ENCODE measurements around the gene CHN1.
A peak's percentile ranks its signal among the peaks of the same experiment; 100 is the strongest.

The CHN1 gene

DNA sequence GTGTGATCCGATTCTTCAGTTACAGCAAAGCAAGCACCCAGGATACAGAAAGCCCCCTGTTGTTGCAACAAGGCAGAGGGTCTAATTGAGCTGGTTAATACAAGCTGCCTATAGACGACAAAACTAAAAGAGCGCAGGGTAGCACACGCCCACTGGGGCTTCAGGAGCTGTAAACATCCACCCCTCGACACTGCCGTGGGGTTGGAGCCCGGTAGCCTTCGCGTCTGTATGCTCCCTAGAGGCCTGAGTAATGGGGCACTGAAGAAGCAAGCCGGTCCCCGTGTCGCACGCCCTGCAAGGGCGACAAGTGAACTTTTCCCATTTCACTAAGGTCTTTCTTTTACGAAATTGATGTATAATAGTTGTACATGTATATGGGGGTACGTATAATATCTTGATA, 216.2 kb downstream of the CHN1 start:
- TF ChIP-seq, protein P1, sequence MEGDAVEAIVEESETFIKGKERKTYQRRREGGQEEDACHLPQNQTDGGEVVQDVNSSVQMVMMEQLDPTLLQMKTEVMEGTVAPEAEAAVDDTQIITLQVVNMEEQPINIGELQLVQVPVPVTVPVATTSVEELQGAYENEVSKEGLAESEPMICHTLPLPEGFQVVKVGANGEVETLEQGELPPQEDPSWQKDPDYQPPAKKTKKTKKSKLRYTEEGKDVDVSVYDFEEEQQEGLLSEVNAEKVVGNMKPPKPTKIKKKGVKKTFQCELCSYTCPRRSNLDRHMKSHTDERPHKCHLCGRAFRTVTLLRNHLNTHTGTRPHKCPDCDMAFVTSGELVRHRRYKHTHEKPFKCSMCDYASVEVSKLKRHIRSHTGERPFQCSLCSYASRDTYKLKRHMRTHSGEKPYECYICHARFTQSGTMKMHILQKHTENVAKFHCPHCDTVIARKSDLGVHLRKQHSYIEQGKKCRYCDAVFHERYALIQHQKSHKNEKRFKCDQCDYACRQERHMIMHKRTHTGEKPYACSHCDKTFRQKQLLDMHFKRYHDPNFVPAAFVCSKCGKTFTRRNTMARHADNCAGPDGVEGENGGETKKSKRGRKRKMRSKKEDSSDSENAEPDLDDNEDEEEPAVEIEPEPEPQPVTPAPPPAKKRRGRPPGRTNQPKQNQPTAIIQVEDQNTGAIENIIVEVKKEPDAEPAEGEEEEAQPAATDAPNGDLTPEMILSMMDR (IDR thresholded peaks at IDR 0.05; ENCODE audit: low read depth, low read length, missing control alignments), result no peak
- Histone ChIP-seq H3K27ac (no peak overlapping the region), H3K27me3 (replicated peaks) (no peaks in the 10 kb centered on the region), H3K4me3 (ENCODE audit: low read depth, low read length) (no peak overlapping the region), H3K36me3 (replicated peaks) (no peaks in the 10 kb centered on the region)
- no peak for DNase-seq
- in situ Hi-C loops (cut with HindIII; ENCODE audit: low pct_ligation_motif_present, low sequenced_read_pairs), result no loop called here

DNA sequence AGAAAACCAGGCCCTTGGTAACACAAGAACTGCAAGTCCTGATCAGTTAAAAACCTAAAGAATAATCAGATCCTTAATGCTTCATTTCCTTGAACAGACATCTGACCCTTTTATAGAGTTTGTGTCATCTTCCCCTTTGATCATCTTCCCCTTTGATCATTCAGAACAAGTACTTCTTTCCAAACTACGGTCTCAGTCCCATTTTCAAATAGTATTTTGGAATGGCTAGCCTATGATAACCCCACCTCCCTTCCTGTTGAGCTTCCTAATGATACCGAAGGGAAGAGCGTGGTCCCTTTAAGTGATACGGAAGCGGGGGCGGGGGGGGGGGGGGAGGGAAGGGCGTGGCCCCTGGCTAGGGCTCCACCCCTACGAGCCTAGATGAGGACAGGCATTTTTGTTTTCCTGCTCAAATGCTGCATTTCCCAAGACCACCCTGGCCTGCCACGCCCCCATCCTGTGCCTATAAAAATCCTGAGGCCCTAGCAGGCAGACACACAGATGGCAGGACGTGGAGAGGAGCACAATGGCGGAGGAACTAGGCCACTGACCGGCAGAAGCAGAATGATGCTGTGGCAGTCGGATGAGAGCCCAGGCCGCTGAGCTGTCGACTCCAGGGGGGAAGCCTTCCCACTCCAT, 216.8 kb downstream of the CHN1 start:
- in situ Hi-C loops (cut with HindIII; ENCODE audit: low pct_ligation_motif_present, low sequenced_read_pairs), result no loop called here
- H3K27ac ChIP-seq, result peak overlapping the region; percentile 85
- TF ChIP-seq, protein P1 (IDR thresholded peaks at IDR 0.05; ENCODE audit: low read depth, low read length, missing control alignments), result no peak
- H3K4me3 ChIP-seq (ENCODE audit: low read depth, low read length), result no peak overlapping the region
- H3K27me3 ChIP-seq (replicated peaks), result no peaks in the 10 kb centered on the region
- H3K36me3 ChIP-seq (replicated peaks), result no peaks in the 10 kb centered on the region
- DNase-seq, result no peak

DNA sequence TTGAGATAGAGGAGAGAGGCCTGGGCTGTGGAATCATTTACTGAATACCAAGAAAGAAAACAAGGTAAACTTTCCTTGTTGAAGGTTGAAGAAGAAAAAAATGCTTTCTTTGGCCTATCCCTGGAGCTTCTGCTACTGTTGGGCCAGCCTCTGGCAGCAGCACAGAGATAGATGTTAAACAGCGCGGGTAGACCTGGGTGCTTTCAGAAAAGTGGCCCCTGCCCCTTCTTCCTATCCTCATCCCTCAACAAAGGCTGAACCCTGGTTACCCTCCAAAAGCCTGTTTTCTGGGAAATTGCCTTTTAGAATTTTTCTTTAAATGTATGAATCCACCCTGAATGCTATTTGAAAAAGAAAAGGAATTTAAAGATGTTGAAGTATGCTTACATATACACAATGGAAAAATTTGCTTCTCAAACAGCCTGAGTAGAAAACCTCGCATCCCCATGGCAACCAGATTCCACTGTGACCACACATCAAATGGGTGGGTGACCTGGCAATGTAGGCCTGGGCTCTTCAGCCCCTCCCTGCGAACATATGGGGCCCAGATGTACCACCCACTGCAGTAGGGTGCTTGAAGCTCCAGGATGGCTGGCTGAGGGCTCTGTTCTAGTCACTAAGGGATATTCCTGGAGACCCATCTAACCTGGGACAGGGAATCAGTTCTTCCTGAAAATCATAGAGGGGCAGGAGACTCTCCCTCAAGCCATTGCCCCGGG, 217.5 kb downstream of the CHN1 start:
- Histone ChIP-seq H3K36me3 (replicated peaks) (no peaks in the 10 kb centered on the region), H3K4me3 (ENCODE audit: low read depth, low read length) (no peak overlapping the region), H3K27ac (peak overlapping the region; percentile 85), H3K27me3 (replicated peaks) (no peaks in the 10 kb centered on the region)
- in situ Hi-C loops (cut with HindIII; ENCODE audit: low pct_ligation_motif_present, low sequenced_read_pairs), result no loop called here
- peak; percentile 96 for DNase-seq
- TF ChIP-seq, protein P1 (IDR thresholded peaks at IDR 0.05; ENCODE audit: low read depth, low read length, missing control alignments), result no peak

DNA sequence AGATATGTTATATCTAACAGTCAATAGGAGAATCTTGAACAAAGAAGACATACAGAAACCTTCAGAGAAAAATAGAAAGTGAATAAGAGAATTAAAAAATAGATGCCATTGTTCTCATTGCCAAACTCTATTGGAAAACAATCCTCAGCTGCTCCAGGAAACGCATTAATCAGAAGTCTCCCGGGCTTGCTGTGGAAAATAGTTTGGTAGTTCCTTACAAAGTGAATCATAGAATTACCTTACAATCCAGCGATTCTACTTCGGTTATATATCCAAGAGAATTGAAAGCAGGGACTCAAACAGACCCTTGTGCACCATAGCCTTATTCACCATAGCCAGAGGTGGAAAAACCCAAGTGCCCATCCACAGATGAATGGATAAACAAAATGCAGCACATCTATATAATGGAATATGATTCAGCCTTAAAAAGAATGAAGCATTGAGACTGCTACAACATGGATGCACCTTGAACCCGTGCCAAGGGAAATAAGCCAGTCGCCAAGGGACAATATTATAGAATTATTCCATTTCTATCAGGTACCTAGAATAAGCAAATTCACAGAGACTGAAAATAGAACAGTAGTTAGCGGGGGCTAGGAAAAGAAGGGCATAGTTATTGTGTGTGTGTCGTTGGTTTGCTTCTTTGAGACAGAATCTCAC, 219.0 kb downstream of the CHN1 start:
- H3K27ac ChIP-seq, result no peak overlapping the region
- no peak for DNase-seq
- TF ChIP-seq, protein P1 (IDR thresholded peaks at IDR 0.05; ENCODE audit: low read depth, low read length, missing control alignments), result no peak
- no peaks in the 10 kb centered on the region for H3K36me3 ChIP-seq (replicated peaks)
- in situ Hi-C loops (cut with HindIII; ENCODE audit: low pct_ligation_motif_present, low sequenced_read_pairs), result no loop called here
- H3K4me3 ChIP-seq (ENCODE audit: low read depth, low read length), result no peak overlapping the region
- no peaks in the 10 kb centered on the region for H3K27me3 ChIP-seq (replicated peaks)

DNA sequence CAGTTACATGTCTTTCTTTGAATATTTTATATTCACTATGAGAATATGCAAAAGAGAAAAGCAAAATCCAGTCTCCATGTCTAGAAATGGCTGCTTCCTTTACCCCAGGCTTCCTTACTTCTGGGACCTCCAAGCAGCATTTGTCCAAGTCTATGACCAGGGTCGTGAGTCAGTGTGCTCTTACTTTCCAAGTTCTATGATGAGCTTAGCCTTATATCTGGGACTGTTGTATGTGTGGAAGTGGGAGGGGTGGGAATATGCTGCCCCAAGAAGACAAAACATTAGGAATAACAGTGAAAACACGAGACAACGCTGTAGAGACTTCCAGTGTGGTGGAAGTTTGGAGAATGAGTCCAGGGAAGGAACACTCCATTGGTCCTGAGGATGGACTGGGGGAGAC, 219.7 kb downstream of the CHN1 start:
- Histone ChIP-seq H3K36me3 (replicated peaks) (no peaks in the 10 kb centered on the region), H3K4me3 (ENCODE audit: low read depth, low read length) (no peak overlapping the region), H3K27ac (no peak overlapping the region), H3K27me3 (replicated peaks) (no peaks in the 10 kb centered on the region)
- in situ Hi-C loops (cut with HindIII; ENCODE audit: low pct_ligation_motif_present, low sequenced_read_pairs), result no loop called here
- TF ChIP-seq, protein P1 (IDR thresholded peaks at IDR 0.05; ENCODE audit: low read depth, low read length, missing control alignments), result no peak
- no peak for DNase-seq

Data from brain microvascular endothelial cell (primary cell).